GM19239 (cell line): Measurements from ENCODE around the gene DRD2.

Source experiments
- DNase-seq: peaks from one replicate; pipeline ENCODE4 v3.0.0; 2011; ENCODE audit warnings: low spot score; ENCODE audit not compliant: insufficient read length
- FAIRE-seq: peaks from 2 replicates; lab custom pipeline; 2011; peaks lifted over from hg19 to GRCh38; lab: Jason Lieb, UNC

The DRD2 gene

DNA sequence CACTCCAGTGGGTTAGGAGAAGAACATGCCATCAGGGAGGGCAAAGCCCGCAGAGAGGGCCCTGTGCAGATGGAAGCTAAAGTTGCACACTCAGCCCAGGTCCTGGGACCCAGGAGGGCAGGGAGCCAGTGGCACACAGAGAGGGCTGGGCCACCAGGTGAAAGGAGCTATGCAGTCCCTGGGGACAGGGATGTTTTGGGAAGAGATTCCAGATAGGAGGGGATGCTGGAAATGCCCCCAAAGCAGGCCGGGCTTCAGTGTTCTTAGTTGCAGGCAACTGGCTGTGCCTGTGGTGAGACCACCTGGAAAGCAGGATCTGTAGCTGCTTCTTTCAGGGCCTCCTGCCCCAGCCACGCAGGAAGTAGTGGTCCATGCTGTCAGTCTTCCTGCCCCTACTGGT lies 68.0 kb downstream of the DRD2 start:
- FAIRE-seq, result no peak
- no peak for DNase-seq

DNA sequence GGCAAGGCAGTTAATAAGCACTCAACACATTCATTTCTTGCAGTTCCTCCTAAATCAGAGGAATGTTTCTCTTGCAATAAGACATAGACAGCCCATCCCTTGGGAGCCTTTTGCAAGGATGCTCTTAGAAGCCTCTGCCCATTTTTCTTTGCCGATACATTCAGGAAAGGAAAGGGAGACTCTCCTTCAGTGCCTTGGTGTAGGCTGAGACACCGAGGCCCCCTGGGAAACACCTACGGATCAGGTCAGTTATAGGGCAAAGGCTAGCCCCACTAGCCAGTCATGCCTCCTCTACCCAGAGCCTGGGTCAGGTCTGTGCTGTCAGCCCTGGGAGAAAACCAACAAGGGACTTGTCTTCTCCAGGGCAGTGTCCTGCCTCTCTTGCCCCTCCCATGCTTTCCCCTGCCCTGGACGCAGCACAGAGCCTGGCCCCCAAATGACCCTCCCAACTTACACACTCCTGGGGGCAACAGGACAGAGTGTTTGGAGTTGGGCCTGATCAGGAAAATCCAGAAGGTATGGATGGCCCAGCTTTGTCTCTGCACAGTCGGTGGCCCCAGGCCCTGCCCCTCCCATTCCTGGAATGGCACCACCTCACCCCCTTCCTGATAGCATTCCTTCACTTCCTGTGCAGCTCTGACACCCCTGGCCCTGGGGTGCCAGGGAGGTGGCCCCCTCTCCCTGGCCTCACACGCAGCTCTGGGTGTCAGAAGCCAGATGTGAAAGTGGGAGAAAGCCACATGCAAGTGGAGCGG lies 69.3 kb downstream of the DRD2 start:
- no peak for DNase-seq
- no peak for FAIRE-seq

GRCh38 chr11:113404859-113405430 lies 70.3 kb downstream of the DRD2 start:
- no peak for FAIRE-seq
- DNase-seq, result no peak

GRCh38 chr11:113401718-113402117 lies 73.5 kb downstream of the DRD2 start:
- FAIRE-seq (no peak), DNase-seq (no peak)

DNA sequence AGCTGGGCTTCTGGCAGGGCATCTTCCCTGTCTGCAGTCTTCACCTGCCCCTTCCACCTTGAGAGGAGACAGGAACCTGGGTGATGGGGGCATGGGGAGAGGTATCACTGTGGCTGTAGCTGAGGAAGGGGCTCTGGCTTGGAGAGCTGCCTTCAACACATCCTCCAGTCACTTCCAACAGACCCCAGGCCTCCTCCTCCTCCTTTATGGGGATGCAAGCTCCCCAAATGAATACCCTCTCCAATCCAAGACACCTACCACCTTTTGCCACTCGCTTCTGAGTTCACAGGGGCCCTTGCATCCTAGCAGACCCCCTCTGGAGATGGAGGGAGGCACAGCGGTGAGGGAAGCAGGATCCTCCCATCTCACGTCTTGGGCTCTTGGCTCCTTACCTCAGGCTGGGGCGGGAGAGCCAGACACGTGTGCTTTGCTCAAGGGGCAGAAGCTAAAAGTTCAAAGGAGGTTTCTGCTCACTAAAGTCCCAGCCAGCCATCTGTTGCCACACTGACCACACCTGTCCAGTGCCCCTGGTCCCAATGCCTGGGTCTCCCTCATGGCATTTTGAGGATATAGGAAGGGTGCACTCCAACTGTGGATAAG lies 74.5 kb downstream of the DRD2 start:
- no peak for DNase-seq
- no peak for FAIRE-seq

GRCh38 chr11:113398669-113399430 lies 76.3 kb downstream of the DRD2 start:
- FAIRE-seq, result no peak

DNA sequence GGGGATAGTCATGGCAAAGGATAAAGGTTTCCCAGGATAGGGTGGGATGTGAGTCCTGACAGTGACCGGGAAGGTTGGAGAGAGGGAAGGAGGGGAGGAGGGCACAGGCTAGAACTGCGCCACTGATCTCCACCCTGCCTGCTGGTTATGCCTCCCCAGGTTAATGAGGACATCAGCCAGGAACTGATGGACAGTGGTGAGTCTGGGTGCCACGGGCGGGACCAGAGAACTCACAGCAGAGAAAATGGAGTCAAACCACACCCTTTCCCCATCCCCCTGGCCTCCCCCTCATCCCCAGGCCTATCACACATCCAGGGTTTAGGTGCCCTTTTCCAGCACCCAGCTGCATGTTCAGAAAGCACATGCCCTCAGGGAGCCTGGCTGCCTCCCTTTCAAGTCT lies 77.4 kb downstream of the DRD2 start:
- no peak for FAIRE-seq
- DNase-seq, result no peak

More at GRCh38 chr11:113398669-113399430, 76.3 kb downstream of the DRD2 start:
- DNase-seq, result no peak

GRCh38 chr11:113397212-113397611 lies 78.0 kb downstream of the DRD2 start:
- no peak for DNase-seq
- no peak for FAIRE-seq

DNA sequence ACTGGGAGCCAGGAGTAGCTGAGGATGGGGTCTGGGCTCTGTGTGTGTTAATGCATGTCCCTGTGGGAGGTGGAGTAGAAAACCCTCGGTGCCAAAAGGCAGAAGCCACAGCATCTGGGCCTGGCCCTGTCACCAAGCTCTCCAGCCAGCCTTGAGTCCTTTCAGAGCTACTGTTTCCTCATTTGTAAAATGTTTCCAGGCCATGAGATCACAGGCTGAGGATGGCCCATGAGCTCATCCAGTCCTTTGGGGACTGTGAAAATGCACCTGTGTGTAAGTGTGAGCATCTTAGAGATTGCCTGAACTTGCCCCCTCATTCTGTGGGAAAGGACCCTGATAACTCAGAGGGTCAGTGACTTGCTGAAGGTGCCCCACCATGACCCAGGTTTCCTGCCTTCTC lies 78.5 kb downstream of the DRD2 start:
- no peak for FAIRE-seq
- no peak for DNase-seq

GRCh38 chr11:113395782-113396336 lies 79.3 kb downstream of the DRD2 start:
- FAIRE-seq (no peak), DNase-seq (no peak)

GRCh38 chr11:113394919-113395318 lies 80.3 kb downstream of the DRD2 start:
- no peak for FAIRE-seq
- DNase-seq, result no peak

DNA sequence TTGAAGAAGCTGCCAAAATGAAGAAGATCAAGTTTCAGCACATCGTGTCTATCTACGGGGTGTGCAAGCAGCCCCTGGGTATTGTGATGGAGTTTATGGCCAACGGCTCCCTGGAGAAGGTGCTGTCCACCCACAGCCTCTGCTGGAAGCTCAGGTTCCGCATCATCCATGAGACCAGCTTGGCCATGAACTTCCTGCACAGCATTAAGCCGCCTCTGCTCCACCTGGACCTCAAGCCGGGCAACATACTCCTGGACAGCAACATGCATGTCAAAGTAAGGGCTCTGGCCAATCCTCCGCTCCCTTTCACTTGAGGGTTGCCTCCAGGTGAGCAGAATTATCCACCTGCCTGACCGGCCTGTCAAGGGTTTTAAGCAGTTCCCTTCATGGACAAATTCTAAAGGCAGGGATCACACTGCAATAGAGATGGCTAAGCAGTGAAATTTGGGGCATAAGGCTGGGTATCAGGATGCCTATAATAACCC lies 81.7 kb downstream of the DRD2 start:
- DNase-seq, result no peak
- no peak for FAIRE-seq

DNA sequence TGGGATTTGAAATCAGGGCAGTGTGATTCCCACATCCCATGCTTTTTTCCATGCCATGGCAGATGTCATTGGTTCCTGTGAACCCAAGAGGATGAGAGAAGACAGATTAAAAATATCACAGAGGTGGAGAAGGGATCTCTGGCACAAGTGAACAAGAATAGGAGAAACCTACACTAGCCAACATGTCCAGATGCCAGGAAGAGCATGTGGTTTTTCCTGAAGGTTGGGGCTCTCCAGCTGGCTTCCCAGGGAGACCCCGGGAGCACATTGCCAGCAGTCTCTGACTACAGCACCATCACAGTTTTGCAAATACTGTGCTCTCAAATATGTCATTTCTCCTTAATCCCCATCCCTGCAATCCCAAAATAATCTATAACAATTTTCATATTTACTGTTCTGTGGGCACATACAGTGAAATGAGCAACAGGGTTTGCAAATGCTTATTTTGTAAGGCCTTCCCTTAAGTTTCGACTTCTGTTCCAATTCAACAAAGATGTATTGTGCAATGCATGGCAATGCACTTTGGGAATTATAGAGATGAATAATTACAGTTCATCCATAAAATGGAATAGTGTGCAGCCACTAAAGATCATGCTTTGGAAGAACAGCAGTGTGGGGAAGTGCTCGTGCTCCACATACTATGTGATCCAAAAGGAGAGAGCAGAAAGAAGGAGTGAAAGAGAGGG lies 82.8 kb downstream of the DRD2 start:
- DNase-seq (no peak), FAIRE-seq (no peak)

DNA sequence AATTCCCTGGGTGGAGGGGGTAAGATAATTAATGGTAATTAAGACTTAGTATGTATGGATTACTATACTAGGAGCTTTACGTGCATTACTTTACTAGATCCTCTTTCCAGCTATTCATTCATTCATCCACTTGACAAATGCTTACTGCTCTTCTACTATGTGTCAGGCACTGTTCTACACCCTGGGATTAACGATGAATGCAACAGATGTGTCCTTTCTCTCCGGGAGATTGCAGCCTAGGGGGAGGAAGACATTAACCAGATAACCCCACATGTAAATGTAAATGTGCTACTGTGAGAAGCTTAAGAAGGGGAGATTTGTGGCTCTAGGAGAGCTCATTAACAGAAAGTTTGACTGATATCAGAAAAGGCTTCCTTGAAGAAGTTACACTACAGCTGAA lies 85.9 kb downstream of the DRD2 start:
- DNase-seq (no peak), FAIRE-seq (no peak)

DNA sequence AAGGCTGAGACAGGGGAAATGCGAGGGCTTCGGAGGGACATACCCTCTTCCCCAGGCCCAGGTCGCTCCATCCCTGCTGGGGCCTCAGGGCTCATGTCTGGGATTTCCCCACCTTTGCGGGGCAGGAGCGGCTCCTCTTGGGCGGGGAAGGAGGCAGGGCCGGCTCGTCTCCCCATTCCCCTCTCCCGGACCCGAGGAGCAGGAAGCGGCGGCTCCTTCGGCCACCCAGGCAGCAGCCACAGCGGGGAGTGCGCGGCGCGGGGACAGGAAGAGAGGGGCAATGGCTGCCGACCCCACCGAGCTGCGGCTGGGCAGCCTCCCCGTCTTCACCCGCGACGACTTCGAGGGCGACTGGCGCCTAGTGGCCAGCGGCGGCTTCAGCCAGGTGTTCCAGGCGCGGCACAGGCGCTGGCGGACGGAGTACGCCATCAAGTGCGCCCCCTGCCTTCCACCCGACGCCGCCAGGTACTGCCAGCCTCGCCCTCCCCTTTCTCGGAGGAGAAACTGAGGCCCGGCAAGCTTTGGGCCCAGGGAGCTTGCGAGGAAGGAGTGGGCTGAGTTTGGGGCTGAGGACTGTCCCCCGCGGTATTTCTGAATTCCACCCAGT lies 87.5 kb downstream of the DRD2 start, which contains the start of gene ANKK1:
Gene ANKK1 (plus strand): TSS at position 175 of the 607 bp plus-strand sequence. CDS start 106 bp downstream, at position 281.
- FAIRE-seq, result no peak
- no peak for DNase-seq

DNA sequence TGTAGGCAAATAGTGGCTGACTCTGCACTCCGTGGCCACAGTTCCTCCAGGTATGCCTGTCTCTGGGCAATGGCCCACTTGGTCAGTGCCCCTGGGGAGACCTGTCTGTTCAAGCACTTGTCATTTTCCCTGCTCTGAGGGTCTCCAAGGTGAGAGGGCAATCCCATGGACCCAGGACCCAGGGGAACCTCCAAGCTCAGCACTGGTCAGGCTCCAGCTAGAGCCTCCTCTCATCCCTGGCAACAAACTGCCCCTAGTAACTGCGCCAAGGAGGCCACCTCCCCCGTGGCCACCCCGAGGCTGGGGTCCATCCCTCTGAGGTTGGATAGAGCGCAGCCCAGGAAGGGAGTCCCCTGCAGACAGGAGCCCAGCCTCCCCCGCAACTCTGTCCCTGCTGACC lies 88.3 kb downstream of the DRD2 start:
- no peak for DNase-seq
- no peak for FAIRE-seq

DNA sequence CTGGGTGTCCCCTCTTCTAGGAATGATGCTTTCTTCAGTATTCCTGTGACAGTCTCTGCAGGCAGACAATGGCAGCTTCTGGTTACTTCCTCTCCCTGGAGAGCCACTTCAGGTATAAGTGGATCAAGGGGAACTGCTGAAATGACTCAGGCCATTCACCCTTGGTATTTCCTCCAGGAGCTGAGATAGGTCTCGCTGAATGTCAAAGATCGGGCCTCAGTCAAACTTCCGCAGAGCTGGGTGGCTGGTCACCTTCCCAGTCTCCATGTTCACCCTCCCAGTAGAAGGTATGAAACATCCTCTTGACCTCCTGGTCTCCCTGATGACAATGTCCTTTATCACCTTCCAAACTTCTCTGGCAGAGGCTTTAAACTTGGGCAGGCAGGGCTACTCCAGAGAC lies 89.4 kb downstream of the DRD2 start:
- DNase-seq, result no peak

DNA sequence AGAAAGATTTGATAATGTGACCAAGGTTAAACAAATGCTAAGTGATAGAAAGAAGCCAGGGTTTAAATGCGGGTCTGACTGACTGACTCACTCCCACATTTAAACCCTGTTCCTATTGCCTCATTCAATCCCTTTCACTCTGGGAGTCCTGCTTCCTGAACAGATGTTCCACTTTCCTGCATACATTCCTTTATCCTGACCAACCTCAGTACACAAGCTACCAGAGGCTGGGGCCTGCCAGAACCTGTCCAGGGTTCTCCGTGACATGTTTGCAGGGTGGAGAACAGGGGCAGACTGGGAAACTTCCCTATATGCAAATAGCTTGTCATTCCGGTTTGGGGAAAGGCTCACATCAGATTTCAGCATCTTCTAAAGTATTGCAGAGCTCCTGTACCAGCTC lies 90.6 kb downstream of the DRD2 start:
- DNase-seq, result no peak
- no peak for FAIRE-seq

More for the DNA sequence above, 89.4 kb downstream of the DRD2 start:
- FAIRE-seq, result no peak

DNA sequence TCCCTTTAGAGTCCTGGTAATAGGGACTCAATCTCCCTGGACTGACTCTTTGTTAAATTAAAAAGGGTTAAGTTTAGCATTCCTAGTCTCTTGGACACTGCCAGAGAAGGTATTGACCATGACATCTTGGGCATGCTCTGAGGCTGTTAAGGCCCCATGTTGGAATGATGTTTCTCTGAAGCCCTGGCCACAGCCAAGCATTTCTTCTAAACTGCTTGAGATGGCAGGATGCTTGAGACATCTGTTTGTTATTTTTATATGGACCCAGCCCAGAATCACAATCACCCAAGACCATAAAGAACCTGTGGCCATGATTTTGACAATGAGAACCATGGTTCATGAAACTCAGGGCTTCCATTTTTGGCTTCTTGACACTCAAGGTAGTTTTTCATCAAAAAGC lies 93.1 kb downstream of the DRD2 start:
- no peak for DNase-seq
- FAIRE-seq, result no peak
